Stimulated activated memory B cell treated with anti-CD40 and anti-IgM and Interleukin-4, amounts not matched to agents 10 μg/mL and 1 μg/mL and 100 μg/mL, for 72 hours (primary cell): ENCODE data around the gene SMR3B.

Experiments
- ATAC-seq: fragments of 150-1000 bp; cut with Tn5 transposase; 2 replicates; pipeline ENCODE4 v1.10.0; 2021
- H3K27ac Mint-ChIP-seq: one replicate; pipeline ENCODE4 v1.8.0; 2022; ENCODE audit warnings: mild to moderate bottlenecking, mixed read lengths
- H3K27me3 Mint-ChIP-seq: one replicate; pipeline ENCODE4 v1.8.0; 2022; ENCODE audit warnings: mixed read lengths
- H3K36me3 Mint-ChIP-seq: one replicate; pipeline ENCODE4 v1.8.0; 2022; ENCODE audit warnings: mixed read lengths
- H3K4me1 Mint-ChIP-seq: one replicate; pipeline ENCODE4 v1.8.0; 2022; ENCODE audit warnings: mixed read lengths
- H3K4me3 Mint-ChIP-seq: one replicate; pipeline ENCODE4 v1.8.0; 2022; ENCODE audit warnings: mild to moderate bottlenecking, moderate library complexity, mixed read lengths
- H3K9me3 Mint-ChIP-seq: one replicate; pipeline ENCODE4 v1.8.0; 2022; ENCODE audit warnings: mixed read lengths

Gene SMR3B

DNA sequence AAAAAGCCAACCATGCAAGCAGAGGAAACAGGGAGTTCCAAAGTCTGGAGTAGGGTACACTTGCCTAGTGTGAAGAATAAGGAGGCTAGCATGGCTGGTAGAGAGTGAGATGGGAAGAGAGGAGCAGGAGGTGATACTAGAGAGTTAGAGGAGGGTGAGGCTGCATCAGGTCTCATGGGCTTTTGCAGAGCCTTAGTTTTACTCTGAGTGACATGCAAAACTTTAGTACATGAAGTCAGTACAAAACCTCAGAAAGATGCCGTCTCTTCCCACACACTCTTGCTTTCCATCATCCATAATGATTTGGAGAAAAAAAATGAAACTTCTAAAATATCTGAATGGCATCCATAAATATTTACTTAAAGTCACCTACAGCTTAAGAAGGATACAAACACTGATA is 19.8 kb downstream of the SMR3B start:
- Mint-ChIP-seq H3K27me3 (no peaks in the 10 kb centered on the region), H3K9me3 (peaks cover 4% of the 10 kb centered on the region), H3K4me3 (no peak overlapping the region), H3K4me1 (no peaks in the 10 kb centered on the region), H3K27ac (no peak overlapping the region), H3K36me3 (no peaks in the 10 kb centered on the region)
- ATAC-seq, result no peak

DNA sequence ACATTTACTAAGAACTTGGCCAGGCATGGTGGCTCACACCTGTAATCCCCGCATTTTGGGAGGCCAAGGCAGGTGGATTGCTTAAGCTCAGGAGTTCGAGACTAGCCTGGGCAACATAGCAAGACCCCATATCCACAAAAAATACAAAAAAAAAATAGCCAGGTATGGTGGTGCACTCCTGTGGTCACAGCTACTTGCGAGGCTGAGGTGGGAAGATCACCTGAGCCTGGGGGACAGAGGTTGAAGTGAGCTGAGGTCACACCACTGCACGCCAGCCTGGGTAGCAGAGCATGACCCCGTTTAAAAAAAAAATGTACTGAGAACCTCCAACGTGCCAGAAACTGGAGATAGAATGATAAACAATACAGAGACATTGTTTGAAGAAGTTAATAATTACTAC is 22.8 kb downstream of the SMR3B start:
- Mint-ChIP-seq H3K9me3 (peaks cover 4% of the 10 kb centered on the region), H3K27ac (no peak overlapping the region), H3K27me3 (no peaks in the 10 kb centered on the region), H3K36me3 (no peaks in the 10 kb centered on the region), H3K4me1 (no peaks in the 10 kb centered on the region), H3K4me3 (no peak overlapping the region)
- ATAC-seq, result no peak

DNA sequence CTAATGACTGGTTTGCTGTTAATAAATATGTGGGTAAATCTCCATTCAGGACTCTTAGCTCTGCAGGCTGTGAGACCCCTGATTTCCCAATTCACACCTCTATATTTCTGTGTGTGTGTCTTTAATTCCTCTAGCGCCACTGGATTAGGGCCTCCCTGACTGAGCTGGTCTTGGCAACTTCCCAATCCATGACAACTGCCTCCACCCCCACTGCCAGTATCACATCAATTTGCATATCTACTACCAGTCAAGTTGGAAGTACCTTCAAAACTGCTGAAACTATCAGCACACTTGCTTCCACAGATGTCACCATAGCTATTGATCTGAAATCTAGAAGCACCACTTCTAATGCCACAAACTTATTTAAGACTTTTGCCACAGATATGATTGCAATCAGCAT is 42.4 kb downstream of the SMR3B start:
- no peaks in the 10 kb centered on the region for H3K4me1 Mint-ChIP-seq
- no peaks in the 10 kb centered on the region for H3K36me3 Mint-ChIP-seq
- no peak for ATAC-seq
- peaks cover 7% of the 10 kb centered on the region for H3K27me3 Mint-ChIP-seq
- no peak overlapping the region for H3K4me3 Mint-ChIP-seq
- no peak overlapping the region for H3K27ac Mint-ChIP-seq
- H3K9me3 Mint-ChIP-seq, result peaks cover 10% of the 10 kb centered on the region

DNA sequence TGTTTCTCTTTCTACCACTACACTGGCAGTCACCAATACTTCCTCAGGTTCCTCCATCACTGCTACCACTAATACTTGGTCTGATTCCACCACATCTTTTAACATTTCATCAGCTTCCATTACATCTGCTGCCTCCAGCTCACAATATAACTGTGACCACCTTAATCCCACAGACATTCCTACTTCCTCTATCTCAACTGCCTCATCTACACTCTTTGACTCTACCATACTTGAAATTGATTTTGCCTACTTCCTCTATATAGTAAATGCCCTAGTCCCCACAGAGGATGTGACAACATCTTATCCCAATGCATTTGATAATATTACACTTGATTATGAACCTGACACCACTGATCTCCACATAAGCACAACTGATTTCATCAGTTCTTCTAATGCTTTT is 43.9 kb downstream of the SMR3B start:
- Mint-ChIP-seq H3K27ac (no peak overlapping the region), H3K27me3 (peaks cover 7% of the 10 kb centered on the region), H3K9me3 (peaks cover 10% of the 10 kb centered on the region), H3K4me1 (no peaks in the 10 kb centered on the region), H3K36me3 (no peaks in the 10 kb centered on the region), H3K4me3 (no peak overlapping the region)
- no peak for ATAC-seq

DNA sequence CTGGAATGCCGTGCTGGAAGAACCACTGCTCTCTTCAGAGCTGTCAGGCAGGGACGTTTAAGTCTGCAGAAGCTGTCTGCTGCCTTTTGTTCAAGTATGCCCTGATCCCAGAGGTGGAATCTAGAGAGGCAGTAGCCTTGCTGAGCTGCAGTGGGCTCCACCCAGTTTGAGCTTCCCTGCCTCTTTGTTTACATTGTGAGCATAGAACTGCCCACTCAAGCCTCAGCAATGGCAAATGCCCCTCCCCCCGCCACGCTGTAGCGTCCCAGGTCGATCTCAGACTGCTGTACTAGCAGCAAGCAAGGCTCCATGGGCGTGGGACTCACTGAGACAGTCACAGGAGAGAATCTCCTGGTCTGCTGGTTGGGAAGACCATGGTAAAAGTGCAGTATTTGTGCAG is 54.3 kb downstream of the SMR3B start:
- Mint-ChIP-seq H3K27me3 (peaks cover 10% of the 10 kb centered on the region), H3K9me3 (peaks cover 5% of the 10 kb centered on the region), H3K36me3 (no peaks in the 10 kb centered on the region), H3K4me1 (no peaks in the 10 kb centered on the region), H3K27ac (no peak overlapping the region), H3K4me3 (no peak overlapping the region)
- ATAC-seq, result no peak
